ENCODE results near the gene IL17D. TPM values are rescaled to one million over a fixed set of nuclear protein-coding genes. Genes with fewer than 3 reads are reported as not detected.

The IL17D gene
- total RNA-seq, 2 experiments from 2014 or later, result 0.47 TPM; not detected in 1

- no peaks in the 10 kb centered on the region for H3K27me3 ChIP-seq (ENCODE audit: control insufficient read depth in 1 of 2, insufficient read depth in 2 of 2, low read length in 2 of 2)
- intact Hi-C loops (cut with DNase I, micrococcal nuclease), result no loop called here
- ATAC-seq (ENCODE audit: poor library complexity), result no peak
- Mint-ChIP-seq H3K4me3 (no peak overlapping the region), H3K4me1 (ENCODE audit: low read depth) (peaks cover 19% of the 10 kb centered on the region), H3K27ac (no peak overlapping the region), H3K27me3 (no peaks in the 10 kb centered on the region), H3K9me3 (peaks cover 9% of the 10 kb centered on the region), H3K36me3 (ENCODE audit: low read depth) (peaks cover 35% of the 10 kb centered on the region)
- no peak for DNase-seq
- peaks cover 11% of the 10 kb centered on the region for H3K4me1 ChIP-seq (ENCODE audit: insufficient read depth, low read length)
- peaks cover 9% of the 10 kb centered on the region for H3K36me3 ChIP-seq (ENCODE audit: insufficient read depth, low read length)
- TF ChIP-seq CTCF (IDR thresholded peaks at IDR 0.05), result no peak
- H3K4me3 ChIP-seq (ENCODE audit: low read length), result no peak overlapping the region
- H3K9me3 ChIP-seq (ENCODE audit: control insufficient read depth in 1 of 2, insufficient read depth in 1 of 2, low read length in 2 of 2), result peaks cover 5 to 10% of the 10 kb centered on the region in 2 experiments
- CTCF ChIA-PET, result interaction anchor here (0.7 kb wide), 1 partner anchor 66 kb away, joined by 3 read pairs; no protein-coding TSS in a partner anchor
- POLR2A ChIA-PET, result interaction anchor here (0.6 kb wide), 1 partner anchor 200 kb away, joined by 5 read pairs; the partner anchor contains the start of gene IFT88
- H3K27ac ChIP-seq (ENCODE audit: low read depth in 1 of 2, low read length in 2 of 2), result no peak overlapping the region
Observed at GRCh38 chr13:20767309-20767943, 63.9 kb downstream of the IL17D start.

- H3K4me3 ChIP-seq (ENCODE audit: low read length), result no peak overlapping the region
- no peak for TF ChIP-seq CTCF (IDR thresholded peaks at IDR 0.05)
- ChIA-PET CTCF (interaction anchor here (1.3 kb wide), 1 partner anchor 10 kb away, joined by 4 read pairs; no protein-coding TSS in a partner anchor), POLR2A (no interaction called here)
- peak overlapping the region; percentile 71 for H3K27ac Mint-ChIP-seq
- peaks cover 5 to 10% of the 10 kb centered on the region in 2 experiments for H3K9me3 ChIP-seq (ENCODE audit: control insufficient read depth in 1 of 2, insufficient read depth in 1 of 2, low read length in 2 of 2)
- intact Hi-C loops (cut with DNase I, micrococcal nuclease), result no loop called here
- peaks cover 49% of the 10 kb centered on the region for H3K36me3 Mint-ChIP-seq (ENCODE audit: low read depth)
- H3K27me3 ChIP-seq (ENCODE audit: control insufficient read depth in 1 of 2, insufficient read depth in 2 of 2, low read length in 2 of 2), result no peaks in the 10 kb centered on the region
- no peak for ATAC-seq (ENCODE audit: poor library complexity)
- H3K4me1 Mint-ChIP-seq (ENCODE audit: low read depth), result peaks cover 34% of the 10 kb centered on the region
- no peaks in the 10 kb centered on the region for H3K27me3 Mint-ChIP-seq
- H3K4me3 Mint-ChIP-seq, result no peak overlapping the region
- H3K9me3 Mint-ChIP-seq, result peaks cover 9% of the 10 kb centered on the region
- no peak overlapping the region for H3K27ac ChIP-seq (ENCODE audit: low read depth in 1 of 2, low read length in 2 of 2)
- H3K4me1 ChIP-seq (ENCODE audit: insufficient read depth, low read length), result peaks cover 27% of the 10 kb centered on the region
- no peak for DNase-seq
- H3K36me3 ChIP-seq (ENCODE audit: insufficient read depth, low read length), result peaks cover 9% of the 10 kb centered on the region
Observed at GRCh38 chr13:20769091-20769490, 65.6 kb downstream of the IL17D start.

DNA sequence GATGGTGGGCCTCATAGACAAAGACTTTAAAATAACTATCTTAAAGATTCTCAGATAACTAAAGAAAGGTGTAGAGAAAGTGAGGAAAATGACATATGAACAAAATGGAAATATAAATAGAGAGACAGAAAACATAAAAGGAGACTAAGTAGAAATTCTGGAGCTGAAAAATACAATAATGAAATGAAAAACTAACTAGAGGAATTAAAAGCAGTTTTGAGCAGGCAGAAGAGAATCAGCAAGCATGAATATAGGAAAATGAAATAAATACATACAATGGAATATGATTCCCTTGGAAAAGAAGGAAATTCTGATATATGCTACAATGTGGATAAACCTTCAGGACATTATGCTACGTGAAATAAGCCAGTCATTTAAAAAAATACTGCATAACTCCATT lies 66.3 kb downstream of the IL17D start:
- POLR2A ChIA-PET, result interaction anchor here (0.7 kb wide), 1 partner anchor 66 kb away, joined by 3 read pairs; no protein-coding TSS in a partner anchor
- CTCF ChIA-PET, result no interaction called here
- ATAC-seq (ENCODE audit: poor library complexity), result no peak
- Mint-ChIP-seq H3K9me3 (peaks cover 9% of the 10 kb centered on the region), H3K36me3 (ENCODE audit: low read depth) (peaks cover 49% of the 10 kb centered on the region), H3K27ac (peak overlapping the region; percentile 71), H3K27me3 (no peaks in the 10 kb centered on the region), H3K4me1 (ENCODE audit: low read depth) (peaks cover 39% of the 10 kb centered on the region), H3K4me3 (peak overlapping the region; percentile 64)
- intact Hi-C loops (cut with DNase I, micrococcal nuclease), result loop anchor here (2.0 to 10.0 kb wide), 7 partner anchors 65 to 1135 kb away; partner anchors contain the start of genes CRYL1 (in 2 of the 2), MPHOSPH8 (in 1 of the 2), MRPL57 (in 1 of the 2) and SKA3 (in 1 of the 2)
- no peak overlapping the region for H3K27ac ChIP-seq (ENCODE audit: low read depth in 1 of 2, low read length in 2 of 2)
- no peak for DNase-seq
- no peak overlapping the region for H3K4me3 ChIP-seq (ENCODE audit: low read length)
- peaks cover 5 to 10% of the 10 kb centered on the region in 2 experiments for H3K9me3 ChIP-seq (ENCODE audit: control insufficient read depth in 1 of 2, insufficient read depth in 1 of 2, low read length in 2 of 2)
- no peak for TF ChIP-seq CTCF (IDR thresholded peaks at IDR 0.05)
- peaks cover 31% of the 10 kb centered on the region for H3K4me1 ChIP-seq (ENCODE audit: insufficient read depth, low read length)
- H3K36me3 ChIP-seq (ENCODE audit: insufficient read depth, low read length), result peaks cover 9% of the 10 kb centered on the region
- no peaks in the 10 kb centered on the region for H3K27me3 ChIP-seq (ENCODE audit: control insufficient read depth in 1 of 2, insufficient read depth in 2 of 2, low read length in 2 of 2)

Other genes with a start within 250 kb of the IL17D start
- gene CRYL1, start 177.8 kb upstream of the IL17D start, total RNA-seq, result 1 to 10 TPM; 7.9 to 8.0 TPM
- 1 to 10 TPM; 9.0 to 9.5 TPM for gene IFT88, start 136.5 kb upstream of the IL17D start, total RNA-seq
- 1 to 10 TPM; 1.9 to 2.5 TPM for gene EEF1AKMT1, start 70.3 kb downstream of the IL17D start, total RNA-seq
- 10 to 100 TPM; 22.5 to 22.7 TPM for gene XPO4, start 199.0 kb downstream of the IL17D start, total RNA-seq

All from CD4-positive, alpha-beta T cell (primary cell).